Hepatocyte (in vitro differentiated cells): ENCODE results near the gene PRKG1. TPM values are rescaled to one million over a fixed set of nuclear protein-coding genes. Genes with fewer than 3 reads are reported as not detected.

ENCODE experiments used
- DNase-seq: peaks from one replicate; pipeline ENCODE4 v3.0.0-alpha.2; 2016; ENCODE audit warnings: low spot score
- H2AFZ ChIP-seq: fragments of 200-600 bp; sonication (generic); 2 replicates; pipeline ENCODE4 v1.6.0; 2016; ENCODE audit warnings: antibody characterized with exemption, mild to moderate bottlenecking
- H3K27ac ChIP-seq: fragments of 200-600 bp; sonication (generic); 2 replicates; pipeline ENCODE4 v1.5.1; 2016; ENCODE audit warnings: mild to moderate bottlenecking
- H3K27me3 ChIP-seq: fragments of 200-600 bp; sonication (generic); 2 replicates; pipeline ENCODE4 v1.6.1; 2016
- H3K36me3 ChIP-seq: fragments of 200-600 bp; sonication (generic); replicated peaks from 2 replicates; pipeline ENCODE4 v1.5.1; 2016; ENCODE audit warnings: low read depth; ENCODE audit not compliant: insufficient read depth
- H3K4me1 ChIP-seq: fragments of 200-600 bp; sonication (generic); 2 replicates; pipeline ENCODE4 v1.5.1; 2016; ENCODE audit warnings: mild to moderate bottlenecking, moderate library complexity; ENCODE audit not compliant: insufficient read depth
- H3K4me2 ChIP-seq: fragments of 200-600 bp; sonication (generic); 2 replicates; pipeline ENCODE4 v1.6.0; 2016
- H3K4me3 ChIP-seq: fragments of 200-600 bp; sonication (generic); 2 replicates; pipeline ENCODE4 v1.5.1; 2016; ENCODE audit warnings: mild to moderate bottlenecking
- H3K79me2 ChIP-seq: fragments of 200-600 bp; sonication (generic); 2 replicates; pipeline ENCODE4 v1.6.0; 2017; ENCODE audit warnings: mild to moderate bottlenecking
- H3K9me2 ChIP-seq: fragments of 200-600 bp; sonication (generic); replicated peaks from 2 replicates; pipeline ENCODE4 v1.6.0; 2017; ENCODE audit warnings: mild to moderate bottlenecking; ENCODE audit not compliant: insufficient read depth
- H3K9me3 ChIP-seq: fragments of 200-600 bp; sonication (generic); 2 replicates; pipeline ENCODE4 v1.5.1; 2016; ENCODE audit warnings: low read depth, mild to moderate bottlenecking
- H4K20me1 ChIP-seq: fragments of 200-600 bp; sonication (generic); 2 replicates; pipeline ENCODE4 v1.6.0; 2016; ENCODE audit warnings: mild to moderate bottlenecking; ENCODE audit not compliant: insufficient read depth, poor library complexity, severe bottlenecking
- EZH2 ChIP-seq: fragments of 200-600 bp; sonication (generic); IDR thresholded peaks from 2 replicates; pipeline ENCODE4 v1.6.1; 2016; ENCODE audit warnings: antibody characterized with exemption, mild to moderate bottlenecking, borderline replicate concordance
- EZH2phosphoT487 ChIP-seq: fragments of 200-600 bp; sonication (generic); IDR thresholded peaks from one replicate; pipeline ENCODE4 v1.6.1; 2018; ENCODE audit warnings: antibody characterized with exemption, mild to moderate bottlenecking, low read depth, moderate library complexity; ENCODE audit not compliant: unreplicated experiment, severe bottlenecking
- WGBS: methylation state at CpG from one replicate; pipeline ENCODE4 v1.1.6; 2016; ENCODE audit warnings: low lambda C conversion rate; ENCODE audit errors: missing lambda C conversion rate; 5-methylcytosine and 5-hydroxymethylcytosine counted together
- polyA plus RNA-seq: library from polyadenylated mRNA; unstranded; fragments of >200 nt; fragmentation: Nextera tagmentation; extraction: Ambion mirVana; gene quantifications from 2 replicates; pipeline ENCODE4 v1.2.1, GENCODE V29; 2016
- total RNA-seq: library from RNA; depleted of rRNA; stranded (reverse); fragments of >200 nt; gene quantifications from 2 replicates; pipeline ENCODE4 v1.2.3, GENCODE V29; 2014
- TF ChIP-seq, protein P1 (sequence below): fragments of 200-600 bp; sonication (generic); IDR thresholded peaks from 2 replicates; pipeline ENCODE4 v1.5.1; 2016; ENCODE audit warnings: antibody characterized with exemption, mild to moderate bottlenecking; ENCODE audit not compliant: poor library complexity

Gene PRKG1
- total and polyA plus RNA-seq, 2 experiments from 2014 or later, result 4.0 to 8.1 TPM

DNA sequence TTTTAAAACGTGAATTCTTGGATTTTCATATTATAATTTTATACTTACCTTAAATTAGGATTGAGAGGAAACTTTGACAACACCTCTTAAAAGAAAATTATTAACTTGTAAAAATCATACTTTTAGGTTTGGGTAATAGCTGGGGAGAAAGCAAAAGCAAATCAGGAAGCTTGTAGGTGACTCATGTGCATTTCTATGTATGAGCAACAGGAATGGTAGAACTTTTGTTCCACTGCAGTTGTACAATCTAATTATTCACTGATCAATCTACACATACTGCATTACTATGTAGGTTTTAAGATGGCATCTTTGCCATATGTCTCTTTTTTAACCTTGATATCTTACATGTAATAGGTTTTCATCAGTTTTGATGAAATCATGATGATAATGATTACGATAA, 223.2 kb downstream of the PRKG1 start:
- Histone ChIP-seq H3K79me2 (no peaks in the 10 kb centered on the region), H3K4me1 (no peaks in the 10 kb centered on the region), H3K27ac (no peak overlapping the region), H3K36me3 (no peaks in the 10 kb centered on the region), H3K27me3 (no peaks in the 10 kb centered on the region), H4K20me1 (no peaks in the 10 kb centered on the region), H3K4me3 (no peak overlapping the region), H3K9me3 (no peaks in the 10 kb centered on the region), H2AFZ (no peak overlapping the region), H3K4me2 (no peak overlapping the region), H3K9me2 (no peaks in the 10 kb centered on the region)
- WGBS, result 91% methylated on average over 2 of the region's 2 CpGs
- TF ChIP-seq, protein P1, sequence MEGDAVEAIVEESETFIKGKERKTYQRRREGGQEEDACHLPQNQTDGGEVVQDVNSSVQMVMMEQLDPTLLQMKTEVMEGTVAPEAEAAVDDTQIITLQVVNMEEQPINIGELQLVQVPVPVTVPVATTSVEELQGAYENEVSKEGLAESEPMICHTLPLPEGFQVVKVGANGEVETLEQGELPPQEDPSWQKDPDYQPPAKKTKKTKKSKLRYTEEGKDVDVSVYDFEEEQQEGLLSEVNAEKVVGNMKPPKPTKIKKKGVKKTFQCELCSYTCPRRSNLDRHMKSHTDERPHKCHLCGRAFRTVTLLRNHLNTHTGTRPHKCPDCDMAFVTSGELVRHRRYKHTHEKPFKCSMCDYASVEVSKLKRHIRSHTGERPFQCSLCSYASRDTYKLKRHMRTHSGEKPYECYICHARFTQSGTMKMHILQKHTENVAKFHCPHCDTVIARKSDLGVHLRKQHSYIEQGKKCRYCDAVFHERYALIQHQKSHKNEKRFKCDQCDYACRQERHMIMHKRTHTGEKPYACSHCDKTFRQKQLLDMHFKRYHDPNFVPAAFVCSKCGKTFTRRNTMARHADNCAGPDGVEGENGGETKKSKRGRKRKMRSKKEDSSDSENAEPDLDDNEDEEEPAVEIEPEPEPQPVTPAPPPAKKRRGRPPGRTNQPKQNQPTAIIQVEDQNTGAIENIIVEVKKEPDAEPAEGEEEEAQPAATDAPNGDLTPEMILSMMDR, result no peak
- DNase-seq, result no peak

GRCh38 chr10:51300617-51301304, 226.5 kb downstream of the PRKG1 start:
- H3K4me2 ChIP-seq, result no peak overlapping the region
- TF ChIP-seq, protein P1, result no peak
- no peak for TF ChIP-seq EZH2phosphoT487
- no peak for TF ChIP-seq EZH2
- no peaks in the 10 kb centered on the region for H4K20me1 ChIP-seq
- H2AFZ ChIP-seq, result no peak overlapping the region
- no peaks in the 10 kb centered on the region for H3K9me3 ChIP-seq
- no peaks in the 10 kb centered on the region for H3K36me3 ChIP-seq
- no peaks in the 10 kb centered on the region for H3K4me1 ChIP-seq
- H3K79me2 ChIP-seq, result no peaks in the 10 kb centered on the region
- no peak for DNase-seq
- 46% methylated on average over 2 of the region's 2 CpGs for WGBS
- H3K27ac ChIP-seq, result no peak overlapping the region
- H3K9me2 ChIP-seq, result no peaks in the 10 kb centered on the region
- H3K27me3 ChIP-seq, result no peaks in the 10 kb centered on the region
- H3K4me3 ChIP-seq, result no peak overlapping the region

GRCh38 chr10:51301644-51302043, 227.4 kb downstream of the PRKG1 start:
- 75% methylated on average over 5 of the region's 5 CpGs for WGBS
- TF ChIP-seq, protein P1, result no peak
- TF ChIP-seq EZH2phosphoT487 (no peak), EZH2 (no peak)

More at GRCh38 chr10:51301644-51302043, 227.4 kb downstream of the PRKG1 start:
- Histone ChIP-seq H3K79me2 (no peaks in the 10 kb centered on the region), H3K4me2 (no peak overlapping the region), H3K4me1 (no peaks in the 10 kb centered on the region), H3K9me2 (no peaks in the 10 kb centered on the region), H2AFZ (no peak overlapping the region), H3K27me3 (no peaks in the 10 kb centered on the region), H3K4me3 (no peak overlapping the region), H3K36me3 (no peaks in the 10 kb centered on the region), H3K9me3 (no peaks in the 10 kb centered on the region), H3K27ac (no peak overlapping the region), H4K20me1 (no peaks in the 10 kb centered on the region)
- DNase-seq, result no peak
